MCF 10A (cell line): ENCODE data around the gene SORCS1. TPM values are rescaled to one million over a fixed set of nuclear protein-coding genes. Genes with fewer than 3 reads are reported as not detected.

Experiments
- BruUV-seq: library from RNA; stranded (reverse); fragments of 400-500 nt; replicated peaks from 2 replicates; lab custom pipeline; 2021; lab: Mats Ljungman, UMichigan
- CTCF ChIA-PET: fragments of 300-600 bp; sonication (Branson Sonifier 250); formaldehyde crosslinking; extraction: SDS; loops from one replicate; lab custom pipeline; 2021; ENCODE audit warnings: antibody characterized with exemption, inconsistent platforms; lab: Yijun Ruan, JAX
- POLR2A ChIA-PET: fragments of 300-600, 350-650 bp; sonication (Branson Sonifier 250); formaldehyde crosslinking; extraction: SDS; loops from one replicate; lab custom pipeline; 2020; ENCODE audit warnings: antibody characterized with exemption, inconsistent platforms; lab: Yijun Ruan, JAX
- DNase-seq: peaks from one replicate; pipeline ENCODE4 v3.0.0-alpha.2; 2018; ENCODE audit not compliant: unreplicated experiment
- H3K27ac Mint-ChIP-seq: one replicate; pipeline ENCODE4 v1.8.0; 2022; ENCODE audit warnings: mild to moderate bottlenecking, low read depth, mixed read lengths; ENCODE audit not compliant: unreplicated experiment
- H3K27me3 Mint-ChIP-seq: one replicate; pipeline ENCODE4 v1.8.0; 2022; ENCODE audit warnings: mixed read lengths; ENCODE audit not compliant: insufficient read depth, unreplicated experiment
- H3K36me3 Mint-ChIP-seq: one replicate; pipeline ENCODE4 v1.8.0; 2022; ENCODE audit warnings: mild to moderate bottlenecking, moderate library complexity, mixed read lengths; ENCODE audit not compliant: insufficient read depth, unreplicated experiment
- H3K4me1 Mint-ChIP-seq: one replicate; pipeline ENCODE4 v1.8.0; 2022; ENCODE audit warnings: mixed read lengths; ENCODE audit not compliant: insufficient read depth, unreplicated experiment
- H3K4me3 Mint-ChIP-seq: one replicate; pipeline ENCODE4 v1.8.0; 2022; ENCODE audit warnings: mild to moderate bottlenecking, moderate library complexity, mixed read lengths; ENCODE audit not compliant: unreplicated experiment
- H3K9me3 Mint-ChIP-seq: one replicate; pipeline ENCODE4 v1.8.0; 2022; ENCODE audit warnings: mixed read lengths; ENCODE audit not compliant: unreplicated experiment
- intact Hi-C: fragments of 100-400 bp; cut with micrococcal nuclease; formaldehyde crosslinking; loops from 2 replicates; pipeline ENCODE4 v1.14.1; 2022
- total RNA-seq: library from RNA; stranded (reverse); gene quantifications from 2 replicates; pipeline ENCODE4 v1.2.3, GENCODE V29; 2022
- TF ChIP-seq, protein P1 (sequence below): fragments of 200-600 bp; IDR thresholded peaks from one replicate; pipeline ENCODE4 v1.8.0; 2022; ENCODE audit warnings: antibody characterized with exemption, mild to moderate bottlenecking; ENCODE audit not compliant: unreplicated experiment

Gene SORCS1
- total RNA-seq, 1 experiment from 2014 or later = 0.54 TPM

DNA sequence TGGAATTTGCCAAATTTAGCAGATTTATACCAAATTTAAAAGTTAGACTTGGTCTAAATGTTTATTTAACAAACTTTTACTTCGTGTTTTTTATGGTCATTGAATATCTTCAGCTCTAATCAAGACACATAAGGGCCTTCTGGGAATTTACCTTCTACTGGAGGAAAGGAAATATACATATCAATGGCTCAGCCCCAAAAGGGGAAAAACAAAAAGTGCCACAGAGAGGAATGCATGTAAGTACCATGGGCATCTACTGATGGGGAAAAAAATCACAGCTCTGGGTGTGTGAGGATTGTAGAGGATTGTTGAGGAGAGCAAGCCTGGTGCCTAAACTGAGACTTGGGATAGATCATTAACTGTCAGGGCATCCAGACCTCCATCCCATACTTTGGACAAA, 260.3 kb downstream of the SORCS1 start:
- Mint-ChIP-seq H3K36me3 (no peaks in the 10 kb centered on the region), H3K27me3 (no peaks in the 10 kb centered on the region), H3K4me3 (no peak overlapping the region), H3K27ac (no peak overlapping the region), H3K4me1 (no peaks in the 10 kb centered on the region), H3K9me3 (no peaks in the 10 kb centered on the region)
- TF ChIP-seq, protein P1, sequence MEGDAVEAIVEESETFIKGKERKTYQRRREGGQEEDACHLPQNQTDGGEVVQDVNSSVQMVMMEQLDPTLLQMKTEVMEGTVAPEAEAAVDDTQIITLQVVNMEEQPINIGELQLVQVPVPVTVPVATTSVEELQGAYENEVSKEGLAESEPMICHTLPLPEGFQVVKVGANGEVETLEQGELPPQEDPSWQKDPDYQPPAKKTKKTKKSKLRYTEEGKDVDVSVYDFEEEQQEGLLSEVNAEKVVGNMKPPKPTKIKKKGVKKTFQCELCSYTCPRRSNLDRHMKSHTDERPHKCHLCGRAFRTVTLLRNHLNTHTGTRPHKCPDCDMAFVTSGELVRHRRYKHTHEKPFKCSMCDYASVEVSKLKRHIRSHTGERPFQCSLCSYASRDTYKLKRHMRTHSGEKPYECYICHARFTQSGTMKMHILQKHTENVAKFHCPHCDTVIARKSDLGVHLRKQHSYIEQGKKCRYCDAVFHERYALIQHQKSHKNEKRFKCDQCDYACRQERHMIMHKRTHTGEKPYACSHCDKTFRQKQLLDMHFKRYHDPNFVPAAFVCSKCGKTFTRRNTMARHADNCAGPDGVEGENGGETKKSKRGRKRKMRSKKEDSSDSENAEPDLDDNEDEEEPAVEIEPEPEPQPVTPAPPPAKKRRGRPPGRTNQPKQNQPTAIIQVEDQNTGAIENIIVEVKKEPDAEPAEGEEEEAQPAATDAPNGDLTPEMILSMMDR = no peak
- no peak for DNase-seq
- no TSS peak for BruUV-seq
- intact Hi-C loops = no loop called here
- CTCF ChIA-PET = interaction anchor here (0.7 kb wide), 1 partner anchor 33 kb away, joined by 3 read pairs; no protein-coding TSS in a partner anchor
- POLR2A ChIA-PET = no interaction called here

DNA sequence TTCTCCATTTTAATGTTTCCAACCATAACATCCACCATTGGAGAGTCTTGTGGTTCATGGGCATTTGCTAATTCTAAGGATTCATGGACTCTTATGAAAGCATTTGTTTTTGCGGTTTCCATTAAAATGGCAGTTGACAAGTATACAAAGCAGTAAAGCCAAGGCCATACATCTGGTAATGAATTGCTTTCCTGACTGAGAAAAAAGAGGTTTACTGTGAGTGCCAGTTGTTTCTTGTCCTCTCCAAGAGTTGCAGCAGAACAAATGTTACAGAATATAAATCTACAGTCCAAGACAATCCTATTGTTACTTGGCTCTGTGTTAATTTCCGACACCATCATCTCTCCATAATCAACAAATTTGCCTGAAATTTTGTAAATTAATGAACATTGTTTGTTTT, 261.3 kb downstream of the SORCS1 start:
- Mint-ChIP-seq H3K36me3 (no peaks in the 10 kb centered on the region), H3K9me3 (no peaks in the 10 kb centered on the region), H3K27ac (no peak overlapping the region), H3K27me3 (no peaks in the 10 kb centered on the region), H3K4me3 (no peak overlapping the region), H3K4me1 (no peaks in the 10 kb centered on the region)
- TF ChIP-seq, protein P1 = no peak
- intact Hi-C loops = no loop called here
- POLR2A ChIA-PET = no interaction called here
- CTCF ChIA-PET = no interaction called here
- DNase-seq = no peak
- BruUV-seq = no TSS peak

DNA sequence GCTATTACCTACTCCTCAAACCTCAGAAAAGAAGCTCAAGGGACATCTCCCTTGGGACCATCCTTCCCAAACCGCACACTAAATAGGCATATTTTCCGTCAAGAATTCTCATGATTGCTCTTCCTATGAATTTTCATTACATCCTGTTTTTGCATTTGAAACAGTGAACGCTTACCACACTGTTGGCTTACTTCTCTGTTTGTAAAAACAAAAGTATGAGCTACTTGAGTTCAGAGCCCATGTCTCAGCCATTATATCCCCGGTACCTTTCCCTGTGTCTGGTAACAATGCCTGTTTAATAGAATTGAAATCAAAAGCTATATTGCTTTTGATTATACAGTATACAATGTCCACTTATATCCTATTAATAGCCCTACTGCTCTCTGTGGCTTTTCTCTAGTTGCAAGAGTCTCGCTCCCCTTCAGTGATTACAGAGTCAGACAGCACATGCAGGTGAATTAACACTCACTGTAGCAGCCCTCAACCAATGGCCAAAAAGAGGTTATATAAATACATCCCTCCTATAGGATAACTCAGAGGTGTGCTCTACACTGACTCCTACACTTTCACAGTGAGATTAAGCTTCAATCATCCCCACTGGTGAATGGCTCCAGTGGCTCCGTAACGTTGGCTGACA, 264.4 kb downstream of the SORCS1 start:
- H3K27ac Mint-ChIP-seq = no peak overlapping the region
- CTCF ChIA-PET = no interaction called here
- H3K4me3 Mint-ChIP-seq = no peak overlapping the region
- H3K36me3 Mint-ChIP-seq = no peaks in the 10 kb centered on the region
- TF ChIP-seq, protein P1 = no peak
- H3K9me3 Mint-ChIP-seq = no peaks in the 10 kb centered on the region
- no peaks in the 10 kb centered on the region for H3K4me1 Mint-ChIP-seq
- no peaks in the 10 kb centered on the region for H3K27me3 Mint-ChIP-seq
- intact Hi-C loops = no loop called here
- POLR2A ChIA-PET = no interaction called here
- no peak for DNase-seq
- no TSS peak for BruUV-seq

DNA sequence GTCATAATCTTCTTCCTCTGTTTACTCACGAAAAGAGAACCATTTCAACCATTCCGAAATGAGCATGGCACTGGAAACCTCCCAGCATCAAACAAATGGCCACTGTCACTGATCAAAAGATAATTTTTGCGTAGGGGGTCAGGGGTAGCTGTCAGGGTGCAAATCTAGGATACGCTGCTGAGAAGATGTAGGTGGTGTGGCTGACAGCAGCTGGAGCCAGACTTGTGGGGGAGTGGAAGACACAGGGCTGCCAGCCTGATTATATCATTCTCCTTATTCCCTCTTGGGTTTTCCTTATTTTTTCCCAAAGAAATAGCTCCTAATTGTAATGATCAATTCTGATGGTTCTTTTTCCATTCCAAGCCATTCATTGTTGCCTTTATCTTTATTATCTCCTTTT, 266.1 kb downstream of the SORCS1 start:
- ChIA-PET POLR2A (no interaction called here), CTCF (interaction anchor here (0.7 kb wide), 1 partner anchor 89 kb away, joined by 3 read pairs; no protein-coding TSS in a partner anchor)
- BruUV-seq = no TSS peak
- Mint-ChIP-seq H3K27me3 (no peaks in the 10 kb centered on the region), H3K4me3 (no peak overlapping the region), H3K9me3 (no peaks in the 10 kb centered on the region), H3K36me3 (no peaks in the 10 kb centered on the region), H3K4me1 (no peaks in the 10 kb centered on the region), H3K27ac (no peak overlapping the region)
- intact Hi-C loops = no loop called here
- TF ChIP-seq, protein P1 = no peak
- DNase-seq = no peak
